Esophagus squamous epithelium (tissue), 4 donors: ENCODE data around the gene ZNG1B.
"Not testable (repeated sequence)": the region's sequence is repeated elsewhere in the genome, so short reads cannot be mapped to it uniquely, and the experiment has no call there.

Experiments
- CTCF ChIP-seq, 6 experiments: fragments of 450-650 bp in 4 of 6; fragments of 200-600 bp in 2 of 6; sonication (generic) in 2 of 6; IDR thresholded peaks; one replicate each; pipeline ENCODE4 v1.5.1; 2016 to 2019; ENCODE audit warnings: antibody characterized with exemption in 6 of 6, mild to moderate bottlenecking in 4 of 6, moderate library complexity in 4 of 6
- POLR2A ChIP-seq, 4 donors: fragments of 450-650 bp; IDR thresholded peaks; one replicate each; pipeline ENCODE4 v1.6.1; 2017; ENCODE audit warnings: antibody characterized with exemption in 4 of 4, mild to moderate bottlenecking in 4 of 4, moderate library complexity in 3 of 4

- not testable (repeated sequence) for TF ChIP-seq CTCF, POLR2A (IDR thresholded peaks at IDR 0.05)
Observed at GRCh38 chr2:113521492-113521891, 84.0 kb downstream of the ZNG1B start.
